Colonic mucosa (tissue), 4 donors: ENCODE results near the gene ARHGAP30. TPM values are rescaled to one million over a fixed set of nuclear protein-coding genes. Genes with fewer than 3 reads are reported as not detected.

Experiments used
- DNase-seq: peaks from one replicate; pipeline ENCODE4 v3.0.0-alpha.2; 2020
- H3K27ac ChIP-seq: fragments of 200-600 bp; one replicate; pipeline ENCODE4 v1.8.0; 2021
- H3K27me3 ChIP-seq: fragments of 200-600 bp; one replicate; pipeline ENCODE4 v1.8.0; 2021
- H3K36me3 ChIP-seq: fragments of 200-600 bp; one replicate; pipeline ENCODE4 v1.8.0; 2021
- H3K4me1 ChIP-seq: fragments of 200-600 bp; one replicate; pipeline ENCODE4 v1.8.0; 2021; ENCODE audit warnings: mild to moderate bottlenecking
- H3K4me3 ChIP-seq: fragments of 200-600 bp; one replicate; pipeline ENCODE4 v1.8.0; 2021
- H3K9ac ChIP-seq, 2 donors: one replicate each; pipeline ENCODE4 v1.7.0; 2013; ENCODE audit warnings: control low read depth in 2 of 2, low read depth in 2 of 2, low read length in 2 of 2
- H3K9me3 ChIP-seq: fragments of 200-600 bp; one replicate; pipeline ENCODE4 v1.8.0; 2021
- CTCF ChIP-seq: fragments of 200-600 bp; IDR thresholded peaks from one replicate; pipeline ENCODE4 v1.8.0; 2022; ENCODE audit warnings: antibody characterized with exemption, mild to moderate bottlenecking
- intact Hi-C: fragments of 100-400 bp; cut with DNase I; formaldehyde crosslinking; loops from one replicate; pipeline ENCODE4 v1.14.1; 2022
- total RNA-seq, 2 donors: library from RNA; stranded (reverse); fragmentation: NEBNext Ultra II Directional in 1 of 2; extraction: Animal tissue kit (Norgen Biotek cat#: 25700) in 1 of 2; gene quantifications; one replicate each; pipeline ENCODE4 v1.2.1, GENCODE V29; 2021
- donor health status: healthy.
- donor health status: DM: no; HTN: no; CAD: no.
- donor health status: DM: no; HTN: no; CAD: no.

Gene ARHGAP30
- total RNA-seq, 2 donors from 2014 or later = 3.5 to 5.3 TPM

GRCh38 chr1:161084597-161084988 lies 14.9 kb upstream of the ARHGAP30 start:
- no peak for DNase-seq
- Histone ChIP-seq H3K9ac (no peak overlapping the region), H3K4me3 (no peak overlapping the region), H3K36me3 (no peaks in the 10 kb centered on the region), H3K27ac (no peak overlapping the region), H3K4me1 (peaks cover 3% of the 10 kb centered on the region), H3K9me3 (no peaks in the 10 kb centered on the region), H3K27me3 (no peaks in the 10 kb centered on the region)
- no peak for TF ChIP-seq CTCF
- intact Hi-C loops = no loop called here

DNA sequence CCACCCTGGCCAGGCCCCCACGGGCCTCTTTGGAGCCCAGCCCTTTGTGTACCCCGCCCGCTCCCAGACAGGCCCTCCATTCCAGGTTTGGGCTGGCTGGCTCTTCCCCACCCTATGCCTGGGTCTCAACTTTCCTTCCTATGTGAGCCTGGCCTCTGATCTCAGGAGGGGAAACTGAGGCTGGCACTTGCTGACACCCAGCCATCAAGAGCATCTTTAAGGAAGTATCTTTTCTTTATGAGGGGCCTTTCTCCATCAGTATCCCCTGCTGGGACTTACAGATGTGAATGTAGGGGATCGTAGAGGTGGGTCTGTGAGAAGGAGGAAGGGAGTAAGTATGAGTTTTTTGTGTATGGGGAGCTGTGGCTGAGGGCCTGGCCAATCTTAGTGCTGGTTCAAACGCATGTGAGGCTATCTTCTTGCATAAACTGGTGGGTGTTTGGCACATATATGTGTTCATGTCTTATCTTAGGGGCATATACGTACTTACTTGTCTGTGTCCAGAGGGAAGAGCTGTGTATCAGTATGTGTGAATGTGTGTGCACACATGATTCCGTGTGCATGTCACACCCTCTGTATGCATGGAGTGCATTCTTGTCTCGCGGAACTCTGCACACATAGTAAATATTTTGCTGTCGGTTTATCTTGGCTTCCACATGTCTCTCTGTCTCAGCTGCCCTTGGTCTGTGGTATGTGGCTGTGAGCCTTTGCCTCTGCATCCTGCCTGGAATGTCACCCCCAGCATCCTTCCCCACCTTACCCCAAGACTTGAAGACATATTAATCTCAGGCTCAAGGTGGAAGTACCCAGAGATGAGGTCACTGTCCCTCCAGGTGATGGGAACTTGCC lies 14.3 kb upstream of the ARHGAP30 start:
- intact Hi-C loops = no loop called here
- Histone ChIP-seq H3K4me1 (peaks cover 3% of the 10 kb centered on the region), H3K9me3 (no peaks in the 10 kb centered on the region), H3K36me3 (no peaks in the 10 kb centered on the region), H3K27me3 (no peaks in the 10 kb centered on the region), H3K27ac (peak overlapping the region; percentile 40), H3K4me3 (no peak overlapping the region), H3K9ac (no peak overlapping the region)
- no peak for TF ChIP-seq CTCF
- DNase-seq = no peak

DNA sequence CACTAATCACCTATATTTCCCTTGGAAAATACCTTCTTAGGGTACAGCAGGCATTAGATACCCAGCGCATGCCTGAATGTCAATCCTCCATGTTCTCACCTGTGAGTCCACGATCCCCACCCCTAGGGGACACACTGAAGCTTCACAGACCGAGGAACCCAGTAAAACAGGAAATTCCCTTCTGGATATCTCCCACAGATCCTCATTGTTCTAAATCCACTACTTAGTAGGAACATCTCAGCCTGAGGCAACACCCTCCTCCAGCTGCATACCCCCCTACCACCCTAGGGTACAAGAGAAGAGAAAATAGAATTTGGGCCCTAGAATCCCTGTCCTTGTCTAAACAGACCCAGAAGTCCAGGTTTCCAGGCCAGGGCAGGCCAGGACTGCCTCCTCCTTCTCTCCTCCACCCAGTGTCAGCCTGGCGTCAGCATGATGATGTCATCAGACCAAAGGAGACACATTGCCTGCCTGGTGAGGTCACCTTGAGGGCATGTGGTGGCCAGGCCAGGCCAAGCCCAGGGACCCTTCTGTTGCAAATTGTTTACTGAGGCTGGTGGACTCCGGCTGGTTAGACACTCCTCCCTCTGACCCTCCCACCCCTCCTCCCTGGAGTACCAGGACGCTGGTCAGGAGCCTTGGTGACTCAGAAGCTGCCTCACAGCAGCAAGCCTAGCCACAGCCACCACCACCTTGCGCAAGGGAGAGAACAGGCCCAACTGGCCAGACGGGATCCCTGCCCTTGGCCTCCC lies 13.5 kb upstream of the ARHGAP30 start:
- H3K27me3 ChIP-seq = no peaks in the 10 kb centered on the region
- H3K4me3 ChIP-seq = no peak overlapping the region
- H3K9ac ChIP-seq = no peak overlapping the region
- intact Hi-C loops = no loop called here
- peak overlapping the region; percentile 40 for H3K27ac ChIP-seq
- DNase-seq = peak; percentile 90
- no peak for TF ChIP-seq CTCF
- no peaks in the 10 kb centered on the region for H3K9me3 ChIP-seq
- H3K4me1 ChIP-seq = peaks cover 3% of the 10 kb centered on the region
- no peaks in the 10 kb centered on the region for H3K36me3 ChIP-seq

- H3K27me3 ChIP-seq = no peaks in the 10 kb centered on the region
- no peak for TF ChIP-seq CTCF
- H3K4me3 ChIP-seq = no peak overlapping the region
- H3K27ac ChIP-seq = no peak overlapping the region
- peaks cover 3% of the 10 kb centered on the region for H3K4me1 ChIP-seq
- no peaks in the 10 kb centered on the region for H3K9me3 ChIP-seq
- DNase-seq = no peak
- intact Hi-C loops = no loop called here
- no peaks in the 10 kb centered on the region for H3K36me3 ChIP-seq
- no peak overlapping the region for H3K9ac ChIP-seq
Measured at GRCh38 chr1:161082483-161082882, 12.8 kb upstream of the ARHGAP30 start.

- H3K4me1 ChIP-seq = peaks cover 3% of the 10 kb centered on the region
- TF ChIP-seq CTCF = no peak
- intact Hi-C loops = no loop called here
- no peak overlapping the region for H3K27ac ChIP-seq
- no peaks in the 10 kb centered on the region for H3K27me3 ChIP-seq
- H3K4me3 ChIP-seq = no peak overlapping the region
- no peak overlapping the region for H3K9ac ChIP-seq
- H3K9me3 ChIP-seq = no peaks in the 10 kb centered on the region
- no peaks in the 10 kb centered on the region for H3K36me3 ChIP-seq
- no peak for DNase-seq
Measured at GRCh38 chr1:161081519-161081918, 11.8 kb upstream of the ARHGAP30 start.
